Ammon's horn (tissue), 1 donor: ENCODE measurements around the gene TFDP2.
"Not testable (repeated sequence)": the region's sequence is repeated elsewhere in the genome, so short reads cannot be mapped to it uniquely, and the experiment has no call there.

ENCODE experiments used
- DNase-seq: peaks from one replicate; pipeline ENCODE4 v3.0.0-alpha.2; 2016; ENCODE audit warnings: low spot score

TFDP2 gene

GRCh38 chr3:142148792-142149672 is at the start of gene TFDP2:
TSS of gene TFDP2 (minus strand) at chr3:142149544. CDS start at chr3:142101749, 47,795 bp downstream.
- DNase-seq: peak; percentile 96

- no peak for DNase-seq
Measured at GRCh38 chr3:142188846-142189245, 39.5 kb upstream of the TFDP2 start.

GRCh38 chr3:142180761-142181362 is 31.5 kb upstream of the TFDP2 start:
- DNase-seq: peak; percentile 12

GRCh38 chr3:142175478-142175877 is 26.1 kb upstream of the TFDP2 start:
- DNase-seq: no peak

- no peak for DNase-seq
Measured at GRCh38 chr3:142174559-142174958, 25.2 kb upstream of the TFDP2 start.

GRCh38 chr3:142168514-142168913 is 19.2 kb upstream of the TFDP2 start:
- no peak for DNase-seq

- DNase-seq: no peak
Measured at GRCh38 chr3:142165194-142165593, 15.8 kb upstream of the TFDP2 start.

- no peak for DNase-seq
Measured at GRCh38 chr3:142159083-142159740, 9.9 kb upstream of the TFDP2 start.

GRCh38 chr3:142154186-142154585 is 4.8 kb upstream of the TFDP2 start:
- no peak for DNase-seq

- no peak for DNase-seq
Measured at GRCh38 chr3:142152384-142152783, 3.0 kb upstream of the TFDP2 start.

GRCh38 chr3:142151828-142152227 is 2.5 kb upstream of the TFDP2 start:
- DNase-seq: no peak

GRCh38 chr3:142151240-142151639 is 1.9 kb upstream of the TFDP2 start:
- DNase-seq: no peak

GRCh38 chr3:142150271-142150670 is 927 bp upstream of the TFDP2 start:
- no peak for DNase-seq

GRCh38 chr3:142149673-142149992 is 289 bp upstream of the TFDP2 start:
- no peak for DNase-seq

GRCh38 chr3:142148044-142148791 is 1.1 kb downstream of the TFDP2 start:
- DNase-seq: no peak

GRCh38 chr3:142144587-142144986 is 4.8 kb downstream of the TFDP2 start:
- not testable (repeated sequence) for DNase-seq

- DNase-seq: not testable (repeated sequence)
Measured at GRCh38 chr3:142140608-142141285, 8.6 kb downstream of the TFDP2 start.

GRCh38 chr3:142137089-142137488 is 12.3 kb downstream of the TFDP2 start:
- DNase-seq: not testable (repeated sequence)

- DNase-seq: no peak
Measured at GRCh38 chr3:142134799-142135325, 14.5 kb downstream of the TFDP2 start.

- no peak for DNase-seq
Measured at GRCh38 chr3:142129516-142130171, 19.7 kb downstream of the TFDP2 start.
